Stimulated activated CD8-positive, alpha-beta memory T cell treated with anti-CD3 and anti-CD28 coated beads, Interleukin-7, amount 100 ng/mL, for 48 hours (primary cell): ENCODE measurements around the gene MAP3K14.
A peak's percentile ranks its signal among the peaks of the same experiment; 100 is the strongest.

Experiments
- DNase-seq, 2 donors: peaks; one replicate each; pipeline ENCODE4 v3.0.0-alpha.2; 2020; ENCODE audit warnings: low read depth in 1 of 2; ENCODE audit errors: extremely low read depth in 1 of 2

Gene MAP3K14

DNA sequence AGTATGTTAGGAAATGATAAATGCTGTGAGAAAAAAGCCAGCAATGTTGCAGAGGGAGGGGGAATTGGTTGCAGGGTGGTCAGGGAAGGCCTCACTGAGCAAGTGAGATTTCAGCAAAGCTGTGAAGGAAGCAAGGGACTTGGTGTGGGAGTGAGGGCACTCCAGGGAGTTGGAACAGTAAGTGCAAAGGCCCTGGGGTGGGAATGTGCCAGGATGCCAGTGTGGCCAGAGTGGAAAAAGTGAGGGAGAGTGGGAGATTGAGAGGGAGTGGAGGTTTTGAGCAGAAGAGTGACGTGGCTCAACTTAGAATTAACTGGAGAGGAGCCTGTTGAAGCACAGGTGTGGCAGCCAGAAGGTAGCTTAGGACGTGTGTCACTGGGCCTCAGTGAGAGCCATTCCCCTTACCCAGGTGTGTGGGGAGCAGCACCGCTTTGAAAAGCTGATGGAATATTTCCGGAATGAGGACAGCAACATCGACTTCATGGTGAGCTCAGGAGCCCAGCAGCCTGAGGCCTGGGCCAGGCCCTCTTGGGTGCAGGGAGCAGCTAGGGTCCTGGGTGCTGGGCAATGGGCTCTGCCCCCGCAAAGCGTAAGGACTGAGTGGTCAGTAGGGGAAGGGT lies 78.6 kb downstream of the MAP3K14 start:
- no peak for DNase-seq

GRCh38 chr17:45237686-45238085 lies 79.1 kb downstream of the MAP3K14 start:
- no peak for DNase-seq

DNA sequence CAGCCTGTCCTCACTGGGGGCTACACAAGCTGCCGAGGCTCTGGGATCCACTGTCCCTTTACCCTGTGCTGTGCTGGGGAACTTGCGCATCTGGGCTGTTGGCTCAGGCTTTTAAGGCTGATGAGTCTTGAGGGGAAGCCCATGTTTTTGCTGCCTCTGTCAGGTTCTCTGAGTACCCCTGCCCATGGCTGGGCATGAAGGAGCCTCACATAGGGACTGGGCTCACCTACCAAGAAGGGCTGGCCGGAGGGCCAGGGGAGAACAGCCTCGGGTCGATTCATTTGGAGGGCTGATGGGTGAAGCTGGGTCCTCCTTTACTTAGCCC lies 80.6 kb downstream of the MAP3K14 start:
- no peak for DNase-seq

- DNase-seq = peak in 1 of 2 donors; percentile 61
Measured at GRCh38 chr17:45235416-45236281, 81.2 kb downstream of the MAP3K14 start.

DNA sequence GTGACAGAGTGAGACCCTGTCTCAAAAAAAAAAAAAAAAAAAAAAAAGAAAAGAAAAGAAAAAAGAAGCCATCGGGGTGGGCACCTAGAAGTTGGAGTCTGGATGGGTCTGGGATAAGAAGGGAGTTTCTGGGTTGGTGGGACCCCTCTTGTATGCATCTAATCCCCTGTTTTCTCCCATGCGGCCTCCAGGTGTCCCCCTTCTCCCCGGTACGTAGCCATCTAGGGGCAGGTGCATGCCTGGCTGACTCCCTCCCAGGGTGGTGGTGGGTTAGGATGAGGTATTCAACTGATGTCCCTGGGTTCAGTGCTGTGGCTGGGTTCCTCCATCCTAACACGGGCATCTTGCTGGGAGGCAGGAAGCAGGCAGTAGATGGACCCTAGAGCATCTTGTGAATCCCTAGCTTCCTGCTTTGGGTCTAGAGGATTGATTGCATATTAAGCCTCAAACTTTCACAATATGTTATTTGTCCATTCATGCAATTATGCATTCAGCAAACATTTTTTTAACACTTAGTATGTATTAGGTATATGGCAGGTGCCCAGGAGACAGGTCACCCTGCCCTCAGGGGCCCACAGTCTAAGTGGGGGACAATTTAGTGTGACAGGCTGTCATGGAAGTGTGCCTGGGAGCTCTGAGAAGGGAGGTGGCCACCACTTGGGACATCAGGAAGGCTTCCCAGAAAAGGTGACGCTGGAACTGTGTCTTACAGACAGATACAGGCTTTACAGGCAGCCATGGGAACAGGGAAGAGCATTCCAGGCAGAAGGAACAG lies 82.0 kb downstream of the MAP3K14 start:
- DNase-seq = no peak

DNA sequence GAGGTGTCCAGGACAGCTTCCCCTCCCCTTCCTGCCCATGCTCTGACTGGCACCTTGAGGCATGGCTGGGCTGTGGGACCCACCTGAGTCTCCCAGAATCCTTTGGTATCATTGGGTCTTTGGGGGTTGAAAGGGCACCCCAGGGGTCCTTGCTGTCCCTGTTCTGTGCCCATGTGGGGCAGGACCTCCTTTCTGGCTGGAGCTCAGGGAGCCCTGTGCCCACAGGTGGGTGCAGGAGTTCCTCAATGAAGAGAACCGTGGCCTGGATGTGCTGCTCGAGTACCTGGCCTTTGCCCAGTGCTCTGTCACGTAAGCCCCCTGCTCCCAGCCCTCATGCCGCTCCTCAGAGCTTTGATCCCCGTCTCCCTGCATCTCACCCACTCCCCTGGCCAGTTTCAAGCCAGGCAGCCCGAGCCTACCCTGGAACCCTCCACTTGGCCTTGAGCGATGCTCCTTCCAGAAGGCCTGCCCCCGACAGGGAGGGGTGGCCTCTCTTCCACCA lies 83.3 kb downstream of the MAP3K14 start:
- no peak for DNase-seq

GRCh38 chr17:45232514-45233422 lies 84.1 kb downstream of the MAP3K14 start:
- DNase-seq = no peak

DNA sequence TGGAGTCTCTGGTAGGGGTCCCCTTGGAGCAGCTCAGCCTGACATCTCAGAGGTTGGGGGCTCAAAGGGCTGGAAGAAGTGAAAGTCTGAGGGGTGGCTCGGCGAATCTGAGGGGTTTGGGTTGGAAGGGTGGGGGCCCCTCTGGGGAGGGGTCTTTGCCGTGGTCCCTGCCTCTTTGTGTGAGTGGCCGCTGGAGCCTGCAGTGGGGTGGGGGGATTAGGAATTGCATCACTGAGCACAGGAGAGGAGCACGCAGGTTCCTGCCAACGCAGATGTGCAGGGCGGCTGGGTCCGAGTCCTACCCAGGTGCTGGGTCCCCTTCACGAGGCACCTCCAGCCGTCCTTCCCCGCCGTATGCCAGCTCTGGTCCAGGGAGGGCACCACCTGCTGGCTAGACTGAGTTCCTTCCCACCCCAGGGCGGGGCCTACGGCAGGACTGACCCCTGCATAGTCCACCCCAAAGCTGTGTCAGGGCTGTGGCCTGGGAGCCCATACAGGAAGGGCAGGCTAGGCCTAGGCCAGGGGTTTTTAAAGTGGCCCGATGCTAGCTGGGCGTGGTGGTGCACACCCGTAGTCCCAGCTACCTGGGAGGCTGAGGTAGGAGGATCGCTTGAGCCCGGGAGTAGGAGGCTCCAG lies 85.2 kb downstream of the MAP3K14 start:
- no peak for DNase-seq

DNA sequence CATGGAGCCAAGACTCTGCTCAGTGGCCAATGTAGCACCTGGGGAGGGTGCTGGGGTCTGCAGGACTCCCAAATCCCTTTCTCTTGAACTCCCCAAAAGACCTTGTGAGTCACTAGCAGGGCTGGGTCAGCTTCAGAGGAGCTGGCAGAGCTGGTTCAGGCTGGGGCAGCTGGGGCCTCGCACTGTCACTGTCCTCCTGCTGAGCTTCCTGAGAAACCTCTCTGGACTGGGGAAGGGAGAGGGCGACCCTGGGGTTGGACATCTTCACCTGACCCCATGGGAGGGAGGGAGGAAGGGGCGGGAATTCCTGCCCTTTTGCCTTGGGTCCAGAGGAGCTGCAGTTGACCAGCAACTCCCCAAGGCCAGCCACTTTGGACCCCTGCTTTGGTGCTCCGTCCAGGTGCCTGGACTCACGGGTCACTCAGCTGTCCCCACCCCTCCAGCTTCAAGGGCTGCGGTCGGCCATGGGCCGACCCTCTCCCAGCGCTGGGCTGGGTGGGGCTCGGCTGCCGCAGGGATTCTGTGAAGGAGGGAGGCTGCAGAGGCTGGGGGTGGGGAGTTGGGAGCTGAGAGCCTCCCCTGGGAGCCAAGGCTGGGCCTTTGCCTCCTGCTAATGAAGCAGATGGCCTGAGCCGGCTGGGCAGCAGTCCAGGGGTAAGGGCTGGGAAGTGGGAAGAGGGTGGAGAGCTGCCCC lies 85.9 kb downstream of the MAP3K14 start:
- no peak for DNase-seq

DNA sequence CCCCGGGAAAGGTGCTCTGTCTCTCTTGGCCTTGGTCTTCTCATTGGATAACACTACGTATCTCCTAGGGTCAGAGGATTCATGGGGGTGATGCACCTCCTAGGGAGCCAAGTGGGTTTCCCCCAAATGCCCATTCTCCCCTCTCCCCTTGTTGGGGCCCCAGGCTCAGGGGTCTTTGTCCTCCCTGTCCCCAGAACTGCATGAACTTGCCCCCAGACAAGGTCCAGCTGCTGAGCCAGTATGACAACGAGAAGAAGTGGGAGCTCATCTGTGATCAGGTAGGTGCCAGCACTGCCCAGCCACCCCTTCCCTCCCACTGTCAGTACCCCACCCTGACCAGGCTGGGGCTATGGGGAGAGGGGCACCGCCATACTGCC lies 86.4 kb downstream of the MAP3K14 start:
- DNase-seq = no peak

GRCh38 chr17:45229681-45230409 lies 87.0 kb downstream of the MAP3K14 start:
- peak in 1 of 2 donors; percentile 63 for DNase-seq

DNA sequence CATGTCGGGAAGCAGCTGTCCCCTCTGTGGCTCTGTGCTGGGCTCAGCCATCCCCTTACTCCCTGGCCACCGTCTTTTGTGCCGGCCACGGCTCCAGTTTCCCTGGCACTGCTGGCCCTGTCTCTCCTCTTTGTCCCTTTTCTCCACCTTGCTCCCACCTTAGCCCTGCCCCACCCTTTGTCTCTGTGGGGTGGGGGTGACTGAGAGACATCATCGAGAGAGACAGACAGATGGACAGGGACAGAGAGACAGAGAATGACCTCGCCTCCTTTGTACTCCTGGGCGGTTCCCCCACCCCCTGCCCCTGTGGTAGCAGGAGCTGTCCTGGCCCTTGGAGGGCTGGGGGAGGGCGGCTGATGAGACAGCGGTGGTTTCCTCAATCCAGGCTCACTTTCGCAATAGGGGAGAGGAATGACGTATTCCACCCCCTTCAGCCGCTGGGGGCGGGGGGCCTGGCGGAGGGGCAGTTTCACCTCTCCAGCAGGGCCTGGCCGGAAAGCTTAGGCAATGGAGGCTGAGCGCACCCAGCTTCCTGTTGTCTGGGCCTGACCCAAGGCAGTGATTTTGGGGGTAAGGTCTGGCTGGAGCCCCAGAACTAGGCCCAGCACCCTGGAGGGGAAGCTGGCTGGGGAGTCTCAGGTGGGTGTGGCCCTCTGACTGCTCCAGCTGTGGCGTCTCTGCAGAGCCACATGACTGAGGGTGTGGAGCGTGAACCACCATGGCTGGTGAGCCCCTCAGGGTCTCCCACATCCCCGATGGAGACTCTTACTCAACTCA lies 87.9 kb downstream of the MAP3K14 start:
- DNase-seq = peak; percentile 91 to 94

- no peak for DNase-seq
Measured at GRCh38 chr17:45227926-45228762, 88.7 kb downstream of the MAP3K14 start.

GRCh38 chr17:45227101-45227925 lies 89.5 kb downstream of the MAP3K14 start:
- DNase-seq = no peak

- DNase-seq = no peak
Measured at GRCh38 chr17:45226576-45226975, 90.2 kb downstream of the MAP3K14 start.

DNA sequence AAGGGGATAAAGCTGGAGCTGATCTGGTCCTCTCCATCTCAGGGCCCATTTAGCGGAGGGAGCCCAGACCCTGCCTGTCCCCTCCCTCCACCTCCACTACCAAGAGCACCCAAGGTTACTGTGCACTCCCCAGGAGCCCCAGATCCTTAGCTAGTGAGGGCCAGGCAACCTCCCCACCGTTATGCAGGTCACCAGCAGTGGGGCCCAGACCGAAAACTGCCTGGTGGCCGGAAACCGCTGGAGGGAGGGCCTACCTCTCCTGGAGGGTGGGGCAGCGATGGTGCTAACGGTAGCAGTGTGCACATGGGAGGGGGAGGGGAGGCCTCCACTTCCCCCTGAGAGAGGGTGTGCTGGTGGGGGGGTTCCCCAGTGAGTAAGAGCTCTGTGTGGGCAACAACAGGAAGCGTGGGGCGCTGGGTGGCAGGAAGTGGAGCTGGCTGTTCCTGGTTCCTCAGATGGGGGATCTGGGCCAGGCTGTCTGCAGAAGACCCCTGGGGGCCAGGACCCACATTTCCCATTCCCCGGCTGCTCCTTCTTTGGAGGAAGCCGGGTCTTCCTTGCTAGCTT lies 90.8 kb downstream of the MAP3K14 start:
- peak; percentile 96 to 99 for DNase-seq
